ENCODE data around the gene RSRC1.

DNA sequence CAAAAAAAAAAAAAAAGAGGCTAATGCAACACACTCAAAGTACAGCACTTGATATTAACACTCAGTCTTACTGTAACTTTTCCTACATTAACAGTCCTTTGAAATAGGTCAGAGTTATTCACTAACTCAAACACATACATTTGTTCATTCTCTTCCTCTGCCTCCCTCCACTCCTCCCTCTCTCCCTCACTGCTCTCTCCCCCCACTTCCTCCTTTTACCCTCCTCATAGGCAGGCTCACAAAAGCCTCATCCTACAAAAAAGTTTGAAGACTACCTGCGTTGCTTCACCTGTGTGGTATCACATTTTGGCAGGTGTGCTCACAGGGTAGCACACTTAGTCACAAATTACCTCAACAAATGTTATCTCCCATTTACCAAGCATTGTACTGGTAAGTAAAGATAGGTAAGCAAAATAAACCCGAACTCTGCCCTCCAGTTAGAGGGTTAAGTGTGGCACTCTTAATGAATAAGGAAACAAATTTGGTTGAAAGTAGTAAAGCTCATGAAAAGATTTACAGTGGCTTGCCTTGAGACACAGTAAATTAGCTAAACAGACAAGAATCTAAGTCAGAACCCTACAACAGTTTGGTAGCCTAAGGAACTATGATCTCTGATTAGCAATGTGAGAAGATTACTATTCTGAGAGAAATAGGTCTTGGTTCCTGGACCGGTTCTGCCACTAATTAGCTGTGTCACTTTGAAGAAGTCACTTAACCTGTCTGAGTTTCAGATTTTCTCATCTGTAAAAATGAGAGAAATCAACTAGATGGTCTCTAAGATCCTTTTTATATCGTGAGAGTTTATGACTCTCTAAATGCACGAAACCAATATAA, 310.1 kb downstream of the RSRC1 start:
- TF ChIP-seq, protein P1, sequence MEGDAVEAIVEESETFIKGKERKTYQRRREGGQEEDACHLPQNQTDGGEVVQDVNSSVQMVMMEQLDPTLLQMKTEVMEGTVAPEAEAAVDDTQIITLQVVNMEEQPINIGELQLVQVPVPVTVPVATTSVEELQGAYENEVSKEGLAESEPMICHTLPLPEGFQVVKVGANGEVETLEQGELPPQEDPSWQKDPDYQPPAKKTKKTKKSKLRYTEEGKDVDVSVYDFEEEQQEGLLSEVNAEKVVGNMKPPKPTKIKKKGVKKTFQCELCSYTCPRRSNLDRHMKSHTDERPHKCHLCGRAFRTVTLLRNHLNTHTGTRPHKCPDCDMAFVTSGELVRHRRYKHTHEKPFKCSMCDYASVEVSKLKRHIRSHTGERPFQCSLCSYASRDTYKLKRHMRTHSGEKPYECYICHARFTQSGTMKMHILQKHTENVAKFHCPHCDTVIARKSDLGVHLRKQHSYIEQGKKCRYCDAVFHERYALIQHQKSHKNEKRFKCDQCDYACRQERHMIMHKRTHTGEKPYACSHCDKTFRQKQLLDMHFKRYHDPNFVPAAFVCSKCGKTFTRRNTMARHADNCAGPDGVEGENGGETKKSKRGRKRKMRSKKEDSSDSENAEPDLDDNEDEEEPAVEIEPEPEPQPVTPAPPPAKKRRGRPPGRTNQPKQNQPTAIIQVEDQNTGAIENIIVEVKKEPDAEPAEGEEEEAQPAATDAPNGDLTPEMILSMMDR (conservative IDR thresholded peaks at IDR 0.05; ENCODE audit: low read length), result no peak
- no peak for TF ChIP-seq EZH2phosphoT487 (IDR thresholded peaks at IDR 0.05; ENCODE audit: borderline replicate concordance, low read depth, low read length)
